ENCODE measurements around the gene NCOA7. TPM values are rescaled to one million over a fixed set of nuclear protein-coding genes. Genes with fewer than 3 reads are reported as not detected.
A peak's percentile ranks its signal among the peaks of the same experiment; 100 is the strongest.

Gene NCOA7
- total and polyA plus RNA-seq, 5 donors from 2014 or later = 12.6 to 41.9 (median 14.3) TPM

GRCh38 chr6:125831659-125832058 is 40.9 kb downstream of the NCOA7 start:
- Histone ChIP-seq H3K27ac (ENCODE audit: insufficient read depth, low read length, poor library complexity, severe bottlenecking) (no peak overlapping the region), H3K36me3 (ENCODE audit: control insufficient read depth, insufficient read depth, low read length) (no peaks in the 10 kb centered on the region), H3K4me1 (ENCODE audit: control insufficient read depth, insufficient read depth, low read length, poor library complexity, severe bottlenecking) (peaks cover 6% of the 10 kb centered on the region), H3K4me3 (ENCODE audit: low read depth, low read length) (no peak overlapping the region), H3K9me3 (ENCODE audit: control insufficient read depth in 2 of 2, low read length in 2 of 2) (no peaks in the 10 kb centered on the region), H3K27me3 (ENCODE audit: control insufficient read depth, insufficient read depth, low read length) (no peaks in the 10 kb centered on the region)
- peaks cover 29 to 60% (median 38%) of the 10 kb centered on the region in 4 donors for H3K4me1 Mint-ChIP-seq
- H3K36me3 Mint-ChIP-seq = peaks cover 7% of the 10 kb centered on the region
- H3K27me3 Mint-ChIP-seq = no peaks in the 10 kb centered on the region
- peaks cover 0 to 1% (median 0%) of the 10 kb centered on the region in 7 donors for H3K9me3 Mint-ChIP-seq
- ATAC-seq (ENCODE audit: low read depth in 2 of 2) (no peak), DNase-seq (no peak)
- no peak overlapping the region for H3K27ac Mint-ChIP-seq
- peak overlapping the region in 1 of 4 donors; percentile 3 for H3K4me3 Mint-ChIP-seq

- H3K9me3 Mint-ChIP-seq = peaks cover 0 to 1% (median 0%) of the 10 kb centered on the region in 7 donors
- H3K4me1 Mint-ChIP-seq = peaks cover 30 to 53% (median 41%) of the 10 kb centered on the region in 4 donors
Measured at GRCh38 chr6:125832391-125833117, 41.8 kb downstream of the NCOA7 start.

GRCh38 chr6:125834348-125834747 is 43.6 kb downstream of the NCOA7 start:
- H3K9me3 ChIP-seq (ENCODE audit: control insufficient read depth in 2 of 2, low read length in 2 of 2) = no peaks in the 10 kb centered on the region
- peak in 1 of 3 donors; percentile 17 for DNase-seq
- no peak overlapping the region for H3K27ac ChIP-seq (ENCODE audit: insufficient read depth, low read length, poor library complexity, severe bottlenecking)
- H3K4me1 ChIP-seq (ENCODE audit: control insufficient read depth, insufficient read depth, low read length, poor library complexity, severe bottlenecking) = peaks cover 4% of the 10 kb centered on the region
- no peak for ATAC-seq (ENCODE audit: low read depth in 2 of 2)
- no peaks in the 10 kb centered on the region for H3K36me3 ChIP-seq (ENCODE audit: control insufficient read depth, insufficient read depth, low read length)
- Mint-ChIP-seq H3K4me3 (no peak overlapping the region), H3K27ac (no peak overlapping the region), H3K36me3 (peaks cover 20% of the 10 kb centered on the region), H3K9me3 (peaks cover 0 to 1% (median 0%) of the 10 kb centered on the region in 7 donors), H3K27me3 (no peaks in the 10 kb centered on the region), H3K4me1 (peaks cover 30 to 42% (median 36%) of the 10 kb centered on the region in 4 donors)
- H3K4me3 ChIP-seq (ENCODE audit: low read depth, low read length) = no peak overlapping the region
- H3K27me3 ChIP-seq (ENCODE audit: control insufficient read depth, insufficient read depth, low read length) = no peaks in the 10 kb centered on the region

More at GRCh38 chr6:125832391-125833117, 41.8 kb downstream of the NCOA7 start:
- H3K4me1 ChIP-seq (ENCODE audit: control insufficient read depth, insufficient read depth, low read length, poor library complexity, severe bottlenecking) = peaks cover 6% of the 10 kb centered on the region
- H3K27ac ChIP-seq (ENCODE audit: insufficient read depth, low read length, poor library complexity, severe bottlenecking) = no peak overlapping the region
- H3K27me3 ChIP-seq (ENCODE audit: control insufficient read depth, insufficient read depth, low read length) = no peaks in the 10 kb centered on the region
- DNase-seq (no peak), ATAC-seq (ENCODE audit: low read depth in 2 of 2) (no peak)
- Mint-ChIP-seq H3K36me3 (peaks cover 10% of the 10 kb centered on the region), H3K27ac (peak overlapping the region in 2 of 3 donors; percentile 22 to 55), H3K4me3 (no peak overlapping the region), H3K27me3 (no peaks in the 10 kb centered on the region)
- no peaks in the 10 kb centered on the region for H3K9me3 ChIP-seq (ENCODE audit: control insufficient read depth in 2 of 2, low read length in 2 of 2)
- no peak overlapping the region for H3K4me3 ChIP-seq (ENCODE audit: low read depth, low read length)
- H3K36me3 ChIP-seq (ENCODE audit: control insufficient read depth, insufficient read depth, low read length) = no peaks in the 10 kb centered on the region

- Mint-ChIP-seq H3K36me3 (peaks cover 20% of the 10 kb centered on the region), H3K27ac (no peak overlapping the region), H3K4me1 (peaks cover 25 to 34% (median 29%) of the 10 kb centered on the region in 4 donors), H3K4me3 (no peak overlapping the region), H3K27me3 (no peaks in the 10 kb centered on the region), H3K9me3 (peaks cover 0 to 1% (median 0%) of the 10 kb centered on the region in 7 donors)
- no peaks in the 10 kb centered on the region for H3K9me3 ChIP-seq (ENCODE audit: control insufficient read depth in 2 of 2, low read length in 2 of 2)
- DNase-seq (no peak), ATAC-seq (ENCODE audit: low read depth in 2 of 2) (no peak)
- no peak overlapping the region for H3K4me3 ChIP-seq (ENCODE audit: low read depth, low read length)
- H3K27ac ChIP-seq (ENCODE audit: insufficient read depth, low read length, poor library complexity, severe bottlenecking) = no peak overlapping the region
- H3K36me3 ChIP-seq (ENCODE audit: control insufficient read depth, insufficient read depth, low read length) = no peaks in the 10 kb centered on the region
- no peaks in the 10 kb centered on the region for H3K4me1 ChIP-seq (ENCODE audit: control insufficient read depth, insufficient read depth, low read length, poor library complexity, severe bottlenecking)
- no peaks in the 10 kb centered on the region for H3K27me3 ChIP-seq (ENCODE audit: control insufficient read depth, insufficient read depth, low read length)
Measured at GRCh38 chr6:125835221-125835744, 44.5 kb downstream of the NCOA7 start.

- Mint-ChIP-seq H3K9me3 (peaks cover 0 to 1% (median 0%) of the 10 kb centered on the region in 7 donors), H3K4me1 (peaks cover 18 to 28% (median 26%) of the 10 kb centered on the region in 4 donors), H3K36me3 (peaks cover 20% of the 10 kb centered on the region), H3K4me3 (no peak overlapping the region), H3K27ac (no peak overlapping the region), H3K27me3 (no peaks in the 10 kb centered on the region)
- Histone ChIP-seq H3K4me1 (ENCODE audit: control insufficient read depth, insufficient read depth, low read length, poor library complexity, severe bottlenecking) (no peaks in the 10 kb centered on the region), H3K27ac (ENCODE audit: insufficient read depth, low read length, poor library complexity, severe bottlenecking) (no peak overlapping the region), H3K36me3 (ENCODE audit: control insufficient read depth, insufficient read depth, low read length) (no peaks in the 10 kb centered on the region), H3K9me3 (ENCODE audit: control insufficient read depth in 2 of 2, low read length in 2 of 2) (no peaks in the 10 kb centered on the region), H3K4me3 (ENCODE audit: low read depth, low read length) (no peak overlapping the region), H3K27me3 (ENCODE audit: control insufficient read depth, insufficient read depth, low read length) (no peaks in the 10 kb centered on the region)
- ATAC-seq (ENCODE audit: low read depth in 2 of 2) = no peak
- no peak for DNase-seq
Measured at GRCh38 chr6:125836466-125836865, 45.7 kb downstream of the NCOA7 start.

- H3K4me1 ChIP-seq (ENCODE audit: control insufficient read depth, insufficient read depth, low read length, poor library complexity, severe bottlenecking) = no peaks in the 10 kb centered on the region
- Mint-ChIP-seq H3K4me1 (peaks cover 11 to 34% (median 21%) of the 10 kb centered on the region in 4 donors), H3K9me3 (peaks cover 0 to 1% (median 0%) of the 10 kb centered on the region in 7 donors), H3K27ac (no peak overlapping the region), H3K36me3 (peaks cover 20% of the 10 kb centered on the region), H3K27me3 (no peaks in the 10 kb centered on the region), H3K4me3 (no peak overlapping the region)
- H3K27me3 ChIP-seq (ENCODE audit: control insufficient read depth, insufficient read depth, low read length) = no peaks in the 10 kb centered on the region
- no peak for DNase-seq
- H3K4me3 ChIP-seq (ENCODE audit: low read depth, low read length) = no peak overlapping the region
- ATAC-seq (ENCODE audit: low read depth in 2 of 2) = no peak
- H3K9me3 ChIP-seq (ENCODE audit: control insufficient read depth in 2 of 2, low read length in 2 of 2) = no peaks in the 10 kb centered on the region
- H3K27ac ChIP-seq (ENCODE audit: insufficient read depth, low read length, poor library complexity, severe bottlenecking) = no peak overlapping the region
- no peaks in the 10 kb centered on the region for H3K36me3 ChIP-seq (ENCODE audit: control insufficient read depth, insufficient read depth, low read length)
Measured at GRCh38 chr6:125839471-125839870, 48.7 kb downstream of the NCOA7 start.

- no peak for DNase-seq
- no peaks in the 10 kb centered on the region for H3K9me3 ChIP-seq (ENCODE audit: control insufficient read depth in 2 of 2, low read length in 2 of 2)
- no peaks in the 10 kb centered on the region for H3K36me3 ChIP-seq (ENCODE audit: control insufficient read depth, insufficient read depth, low read length)
- Mint-ChIP-seq H3K36me3 (peaks cover 20% of the 10 kb centered on the region), H3K27ac (no peak overlapping the region), H3K27me3 (no peaks in the 10 kb centered on the region), H3K4me3 (no peak overlapping the region), H3K4me1 (peaks cover 11 to 34% (median 19%) of the 10 kb centered on the region in 4 donors), H3K9me3 (peaks cover 0 to 1% (median 0%) of the 10 kb centered on the region in 7 donors)
- H3K4me1 ChIP-seq (ENCODE audit: control insufficient read depth, insufficient read depth, low read length, poor library complexity, severe bottlenecking) = no peaks in the 10 kb centered on the region
- H3K27ac ChIP-seq (ENCODE audit: insufficient read depth, low read length, poor library complexity, severe bottlenecking) = no peak overlapping the region
- H3K4me3 ChIP-seq (ENCODE audit: low read depth, low read length) = no peak overlapping the region
- no peak for ATAC-seq (ENCODE audit: low read depth in 2 of 2)
- H3K27me3 ChIP-seq (ENCODE audit: control insufficient read depth, insufficient read depth, low read length) = no peaks in the 10 kb centered on the region
Measured at GRCh38 chr6:125839879-125840278, 49.1 kb downstream of the NCOA7 start.

Data from CD4-positive, CD25-positive, alpha-beta regulatory T cell (primary cell).